WTC11 (cell line): ENCODE data around the gene SGO2. TPM values are rescaled to one million over a fixed set of nuclear protein-coding genes. Genes with fewer than 3 reads are reported as not detected.

ENCODE experiments used
- ATF1 ChIP-seq: sonication (generic); formaldehyde crosslinking; IDR thresholded peaks from 2 replicates; pipeline ENCODE4 v1.8.1; 2023; ENCODE audit warnings: mild to moderate bottlenecking, moderate library complexity, missing genetic modification reagents
- CBFB ChIP-seq: sonication (generic); formaldehyde crosslinking; IDR thresholded peaks from 2 replicates; pipeline ENCODE4 v1.8.1; 2022; ENCODE audit warnings: mild to moderate bottlenecking, low read depth, missing genetic modification reagents
- CREM ChIP-seq: sonication (generic); formaldehyde crosslinking; IDR thresholded peaks from 2 replicates; pipeline ENCODE4 v1.8.1; 2022; ENCODE audit warnings: mild to moderate bottlenecking, missing genetic modification reagents, moderate library complexity
- ELF4 ChIP-seq: sonication (generic); formaldehyde crosslinking; IDR thresholded peaks from 2 replicates; pipeline ENCODE4 v1.8.1; 2022; ENCODE audit warnings: low read depth, mild to moderate bottlenecking, moderate library complexity, missing genetic modification reagents
- ETV6 ChIP-seq: sonication (generic); formaldehyde crosslinking; IDR thresholded peaks from 2 replicates; pipeline ENCODE4 v1.8.1; 2022; ENCODE audit warnings: mild to moderate bottlenecking, missing genetic modification reagents
- GABPB1 ChIP-seq: sonication (generic); formaldehyde crosslinking; IDR thresholded peaks from 2 replicates; pipeline ENCODE4 v1.8.1; 2023; ENCODE audit warnings: mild to moderate bottlenecking, missing genetic modification reagents
- GRHL2 ChIP-seq: fragments of 250-450 bp; sonication (Bioruptor Pico); IDR thresholded peaks from 2 replicates; pipeline ENCODE4 v1.8.0; 2022; ENCODE audit warnings: mild to moderate bottlenecking, moderate library complexity; ENCODE audit not compliant: insufficient replicate concordance, severe bottlenecking
- KAT7 ChIP-seq: sonication (generic); formaldehyde crosslinking; IDR thresholded peaks from 2 replicates; pipeline ENCODE4 v1.8.1; 2023; ENCODE audit warnings: missing genetic modification reagents, mild to moderate bottlenecking, borderline replicate concordance
- MXD4 ChIP-seq: fragments of 250-450 bp; sonication (Bioruptor Pico); IDR thresholded peaks from 2 replicates; pipeline ENCODE4 v1.8.0; 2021; ENCODE audit warnings: mild to moderate bottlenecking, moderate library complexity, borderline replicate concordance
- NFE2L1 ChIP-seq: sonication (generic); formaldehyde crosslinking; IDR thresholded peaks from 2 replicates; pipeline ENCODE4 v1.8.1; 2023; ENCODE audit warnings: missing genetic modification reagents
- NR3C1 ChIP-seq: sonication (generic); formaldehyde crosslinking; conservative IDR thresholded peaks from 2 replicates; pipeline ENCODE4 v1.8.1; 2023; ENCODE audit warnings: low read depth, mild to moderate bottlenecking, missing genetic modification reagents
- OVOL2 ChIP-seq: fragments of 250-450 bp; sonication (Bioruptor Pico); IDR thresholded peaks from 2 replicates; pipeline ENCODE4 v1.9.0; 2021; ENCODE audit warnings: mild to moderate bottlenecking, borderline replicate concordance
- SOX15 ChIP-seq: fragments of 250-450 bp; sonication (Bioruptor Pico); IDR thresholded peaks from 2 replicates; pipeline ENCODE4 v1.9.0; 2021; ENCODE audit warnings: mild to moderate bottlenecking
- ZBTB21 ChIP-seq: sonication (generic); formaldehyde crosslinking; IDR thresholded peaks from 2 replicates; pipeline ENCODE4 v1.8.1; 2023; ENCODE audit warnings: mild to moderate bottlenecking, missing genetic modification reagents, borderline replicate concordance
- ZNF121 ChIP-seq: sonication (generic); formaldehyde crosslinking; IDR thresholded peaks from 2 replicates; pipeline ENCODE4 v1.8.0; 2023; ENCODE audit warnings: missing genetic modification reagents
- ZNF232 ChIP-seq: sonication (generic); formaldehyde crosslinking; IDR thresholded peaks from 2 replicates; pipeline ENCODE4 v1.8.0; 2022; ENCODE audit warnings: mild to moderate bottlenecking, missing genetic modification reagents
- ZNF263 ChIP-seq: sonication (generic); formaldehyde crosslinking; IDR thresholded peaks from 2 replicates; pipeline ENCODE4 v1.8.1; 2022; ENCODE audit warnings: low read depth, mild to moderate bottlenecking, moderate library complexity, missing genetic modification reagents
- ZNF317 ChIP-seq: sonication (generic); formaldehyde crosslinking; IDR thresholded peaks from 2 replicates; pipeline ENCODE4 v1.8.1; 2023; ENCODE audit warnings: low read depth, mild to moderate bottlenecking, moderate library complexity, missing genetic modification reagents, borderline replicate concordance
- ZNF423 ChIP-seq: fragments of 250-450 bp; sonication (Bioruptor Pico); IDR thresholded peaks from 2 replicates; pipeline ENCODE4 v2.1.2; 2022; ENCODE audit warnings: mild to moderate bottlenecking, moderate library complexity
- total RNA-seq: library from RNA; stranded (reverse); gene quantifications from 3 replicates; pipeline ENCODE4 v1.2.3, GENCODE V29; 2021
- TF ChIP-seq, protein P1 (sequence below): sonication (generic); formaldehyde crosslinking; IDR thresholded peaks from 2 replicates; pipeline ENCODE4 v1.8.0; 2023; ENCODE audit warnings: missing genetic modification reagents, mild to moderate bottlenecking, borderline replicate concordance
- TF ChIP-seq, protein P2 (sequence below): fragments of 250-450 bp; sonication (Bioruptor Pico); conservative IDR thresholded peaks from 2 replicates; pipeline ENCODE4 v1.9.0; 2021; ENCODE audit warnings: mild to moderate bottlenecking
- TF ChIP-seq, protein P3 (sequence below): fragments of 250-450 bp; sonication (Bioruptor Pico); IDR thresholded peaks from 2 replicates; pipeline ENCODE4 v1.9.0; 2021; ENCODE audit warnings: mild to moderate bottlenecking
- TF ChIP-seq, protein P4 (sequence below): sonication (generic); formaldehyde crosslinking; IDR thresholded peaks from 2 replicates; pipeline ENCODE4 v1.8.1; 2023; ENCODE audit warnings: mild to moderate bottlenecking, missing genetic modification reagents, moderate library complexity
- TF ChIP-seq, protein P5 (sequence below): sonication (generic); formaldehyde crosslinking; IDR thresholded peaks from 2 replicates; pipeline ENCODE4 v1.8.0; 2023; ENCODE audit warnings: mild to moderate bottlenecking, missing genetic modification reagents
- TF ChIP-seq, protein P6 (sequence below): fragments of 250-450 bp; sonication (Bioruptor Pico); IDR thresholded peaks from 2 replicates; pipeline ENCODE4 v1.8.0; 2021; ENCODE audit warnings: mild to moderate bottlenecking
- TF ChIP-seq, protein P7 (sequence below): sonication (generic); formaldehyde crosslinking; IDR thresholded peaks from 2 replicates; pipeline ENCODE4 v1.8.1; 2022; ENCODE audit warnings: mild to moderate bottlenecking, moderate library complexity, missing genetic modification reagents

The SGO2 gene
- total RNA-seq, 1 experiment from 2014 or later, result 34.1 TPM

DNA sequence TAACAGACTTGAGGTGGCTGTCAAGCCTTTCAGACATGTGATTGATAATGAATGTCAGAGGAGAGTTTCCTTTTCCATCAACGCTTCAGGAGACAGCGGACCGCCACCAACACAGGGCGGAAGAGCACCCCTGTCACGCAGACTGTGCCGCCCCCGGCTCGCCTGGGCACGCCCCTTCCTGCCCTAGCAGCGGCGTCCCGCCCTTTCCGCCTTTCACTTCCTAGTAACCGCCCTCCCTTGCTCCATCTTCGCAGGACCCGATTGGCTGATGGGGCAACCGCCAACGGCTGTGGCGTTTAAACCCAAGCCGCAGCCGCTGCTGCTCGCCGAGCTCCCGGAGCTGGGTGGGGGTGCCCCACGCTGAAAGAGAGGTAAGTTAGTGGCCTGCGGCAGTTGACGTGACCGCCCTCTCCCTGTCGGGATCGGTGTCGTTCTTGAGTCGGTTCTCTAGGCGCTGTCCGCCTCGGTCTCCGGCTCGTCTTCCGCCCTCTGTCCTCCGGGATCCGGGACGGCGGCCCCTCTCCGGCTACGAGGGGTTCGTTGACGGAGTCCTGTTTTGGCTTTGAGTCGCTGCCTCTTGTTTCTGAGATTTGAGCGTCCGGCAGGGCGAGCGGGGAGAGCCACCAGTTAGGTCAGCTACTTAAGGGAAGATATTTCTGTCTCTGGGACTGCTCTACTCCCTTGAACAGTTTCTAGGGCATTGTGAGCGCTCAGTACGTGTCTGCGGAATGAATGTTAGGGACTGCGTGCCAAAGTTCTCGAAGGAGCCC is at the start of gene SGO2 (continued):
- TF ChIP-seq, protein P1, sequence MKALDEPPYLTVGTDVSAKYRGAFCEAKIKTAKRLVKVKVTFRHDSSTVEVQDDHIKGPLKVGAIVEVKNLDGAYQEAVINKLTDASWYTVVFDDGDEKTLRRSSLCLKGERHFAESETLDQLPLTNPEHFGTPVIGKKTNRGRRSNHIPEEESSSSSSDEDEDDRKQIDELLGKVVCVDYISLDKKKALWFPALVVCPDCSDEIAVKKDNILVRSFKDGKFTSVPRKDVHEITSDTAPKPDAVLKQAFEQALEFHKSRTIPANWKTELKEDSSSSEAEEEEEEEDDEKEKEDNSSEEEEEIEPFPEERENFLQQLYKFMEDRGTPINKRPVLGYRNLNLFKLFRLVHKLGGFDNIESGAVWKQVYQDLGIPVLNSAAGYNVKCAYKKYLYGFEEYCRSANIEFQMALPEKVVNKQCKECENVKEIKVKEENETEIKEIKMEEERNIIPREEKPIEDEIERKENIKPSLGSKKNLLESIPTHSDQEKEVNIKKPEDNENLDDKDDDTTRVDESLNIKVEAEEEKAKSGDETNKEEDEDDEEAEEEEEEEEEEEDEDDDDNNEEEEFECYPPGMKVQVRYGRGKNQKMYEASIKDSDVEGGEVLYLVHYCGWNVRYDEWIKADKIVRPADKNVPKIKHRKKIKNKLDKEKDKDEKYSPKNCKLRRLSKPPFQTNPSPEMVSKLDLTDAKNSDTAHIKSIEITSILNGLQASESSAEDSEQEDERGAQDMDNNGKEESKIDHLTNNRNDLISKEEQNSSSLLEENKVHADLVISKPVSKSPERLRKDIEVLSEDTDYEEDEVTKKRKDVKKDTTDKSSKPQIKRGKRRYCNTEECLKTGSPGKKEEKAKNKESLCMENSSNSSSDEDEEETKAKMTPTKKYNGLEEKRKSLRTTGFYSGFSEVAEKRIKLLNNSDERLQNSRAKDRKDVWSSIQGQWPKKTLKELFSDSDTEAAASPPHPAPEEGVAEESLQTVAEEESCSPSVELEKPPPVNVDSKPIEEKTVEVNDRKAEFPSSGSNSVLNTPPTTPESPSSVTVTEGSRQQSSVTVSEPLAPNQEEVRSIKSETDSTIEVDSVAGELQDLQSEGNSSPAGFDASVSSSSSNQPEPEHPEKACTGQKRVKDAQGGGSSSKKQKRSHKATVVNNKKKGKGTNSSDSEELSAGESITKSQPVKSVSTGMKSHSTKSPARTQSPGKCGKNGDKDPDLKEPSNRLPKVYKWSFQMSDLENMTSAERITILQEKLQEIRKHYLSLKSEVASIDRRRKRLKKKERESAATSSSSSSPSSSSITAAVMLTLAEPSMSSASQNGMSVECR (CRISPR knock-in tag), result no peak
- no peak for TF ChIP-seq MXD4 (CRISPR knock-in tag)
- no peak for TF ChIP-seq ZNF121
- TF ChIP-seq ZNF263 (CRISPR knock-in tag), result no peak
- TF ChIP-seq ATF1 (CRISPR knock-in tag), result no peak
- TF ChIP-seq GABPB1, result peak; percentile 79
- TF ChIP-seq KAT7, result no peak
- no peak for TF ChIP-seq ZNF317 (CRISPR knock-in tag)
- no peak for TF ChIP-seq ZNF423 (CRISPR knock-in tag)
- TF ChIP-seq ZNF232 (CRISPR knock-in tag), result no peak
- TF ChIP-seq SOX15, result no peak
- TF ChIP-seq, protein P2, sequence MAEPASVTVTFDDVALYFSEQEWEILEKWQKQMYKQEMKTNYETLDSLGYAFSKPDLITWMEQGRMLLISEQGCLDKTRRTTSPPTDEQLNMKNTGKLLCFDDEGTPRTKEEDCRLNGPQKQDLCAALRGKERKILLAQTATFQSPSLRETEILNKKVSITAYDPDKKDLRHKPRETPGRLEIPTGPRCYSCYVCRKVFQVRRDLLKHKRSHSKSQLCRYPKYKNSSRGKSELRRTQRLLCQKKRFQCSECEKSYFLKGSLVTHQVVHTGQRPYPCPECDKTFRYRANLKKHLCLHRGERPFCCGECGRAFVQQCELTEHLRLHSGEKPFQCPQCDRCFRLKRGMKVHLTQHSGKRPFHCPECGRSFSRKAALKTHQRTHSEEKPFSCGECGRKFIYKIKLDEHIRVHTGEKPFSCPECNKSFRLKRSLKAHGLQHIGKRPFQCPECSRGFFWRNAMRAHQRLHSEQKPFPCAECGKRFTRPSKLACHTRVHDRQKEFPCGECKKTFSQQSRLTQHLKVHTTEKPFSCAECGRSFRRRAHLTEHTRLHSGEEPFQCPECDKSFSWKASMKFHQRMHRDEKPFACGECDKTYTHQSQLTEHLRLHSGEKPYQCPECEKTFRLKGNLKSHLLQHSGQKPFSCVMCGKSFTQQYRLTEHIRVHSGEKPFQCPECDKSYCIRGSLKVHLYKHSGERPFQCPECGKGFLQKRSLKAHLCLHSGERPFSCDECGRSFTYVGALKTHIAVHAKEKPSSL (CRISPR knock-in tag), result no peak
- peak; percentile 78; the same call in 1 of the 2 replicates for TF ChIP-seq CBFB (CRISPR knock-in tag)
- peak; percentile 85; the same call in 1 of the 2 replicates for TF ChIP-seq NFE2L1 (CRISPR knock-in tag)
- TF ChIP-seq, protein P3, sequence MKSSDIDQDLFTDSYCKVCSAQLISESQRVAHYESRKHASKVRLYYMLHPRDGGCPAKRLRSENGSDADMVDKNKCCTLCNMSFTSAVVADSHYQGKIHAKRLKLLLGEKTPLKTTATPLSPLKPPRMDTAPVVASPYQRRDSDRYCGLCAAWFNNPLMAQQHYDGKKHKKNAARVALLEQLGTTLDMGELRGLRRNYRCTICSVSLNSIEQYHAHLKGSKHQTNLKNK (CRISPR knock-in tag), result no peak
- TF ChIP-seq, protein P4, sequence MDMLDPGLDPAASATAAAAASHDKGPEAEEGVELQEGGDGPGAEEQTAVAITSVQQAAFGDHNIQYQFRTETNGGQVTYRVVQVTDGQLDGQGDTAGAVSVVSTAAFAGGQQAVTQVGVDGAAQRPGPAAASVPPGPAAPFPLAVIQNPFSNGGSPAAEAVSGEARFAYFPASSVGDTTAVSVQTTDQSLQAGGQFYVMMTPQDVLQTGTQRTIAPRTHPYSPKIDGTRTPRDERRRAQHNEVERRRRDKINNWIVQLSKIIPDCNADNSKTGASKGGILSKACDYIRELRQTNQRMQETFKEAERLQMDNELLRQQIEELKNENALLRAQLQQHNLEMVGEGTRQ (CRISPR knock-in tag), result peak; percentile 34; the same call in 1 of the 2 replicates
- no peak for TF ChIP-seq ELF4 (CRISPR knock-in tag)
- TF ChIP-seq, protein P5, sequence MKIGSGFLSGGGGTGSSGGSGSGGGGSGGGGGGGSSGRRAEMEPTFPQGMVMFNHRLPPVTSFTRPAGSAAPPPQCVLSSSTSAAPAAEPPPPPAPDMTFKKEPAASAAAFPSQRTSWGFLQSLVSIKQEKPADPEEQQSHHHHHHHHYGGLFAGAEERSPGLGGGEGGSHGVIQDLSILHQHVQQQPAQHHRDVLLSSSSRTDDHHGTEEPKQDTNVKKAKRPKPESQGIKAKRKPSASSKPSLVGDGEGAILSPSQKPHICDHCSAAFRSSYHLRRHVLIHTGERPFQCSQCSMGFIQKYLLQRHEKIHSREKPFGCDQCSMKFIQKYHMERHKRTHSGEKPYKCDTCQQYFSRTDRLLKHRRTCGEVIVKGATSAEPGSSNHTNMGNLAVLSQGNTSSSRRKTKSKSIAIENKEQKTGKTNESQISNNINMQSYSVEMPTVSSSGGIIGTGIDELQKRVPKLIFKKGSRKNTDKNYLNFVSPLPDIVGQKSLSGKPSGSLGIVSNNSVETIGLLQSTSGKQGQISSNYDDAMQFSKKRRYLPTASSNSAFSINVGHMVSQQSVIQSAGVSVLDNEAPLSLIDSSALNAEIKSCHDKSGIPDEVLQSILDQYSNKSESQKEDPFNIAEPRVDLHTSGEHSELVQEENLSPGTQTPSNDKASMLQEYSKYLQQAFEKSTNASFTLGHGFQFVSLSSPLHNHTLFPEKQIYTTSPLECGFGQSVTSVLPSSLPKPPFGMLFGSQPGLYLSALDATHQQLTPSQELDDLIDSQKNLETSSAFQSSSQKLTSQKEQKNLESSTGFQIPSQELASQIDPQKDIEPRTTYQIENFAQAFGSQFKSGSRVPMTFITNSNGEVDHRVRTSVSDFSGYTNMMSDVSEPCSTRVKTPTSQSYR (CRISPR knock-in tag), result no peak
- TF ChIP-seq, protein P6, sequence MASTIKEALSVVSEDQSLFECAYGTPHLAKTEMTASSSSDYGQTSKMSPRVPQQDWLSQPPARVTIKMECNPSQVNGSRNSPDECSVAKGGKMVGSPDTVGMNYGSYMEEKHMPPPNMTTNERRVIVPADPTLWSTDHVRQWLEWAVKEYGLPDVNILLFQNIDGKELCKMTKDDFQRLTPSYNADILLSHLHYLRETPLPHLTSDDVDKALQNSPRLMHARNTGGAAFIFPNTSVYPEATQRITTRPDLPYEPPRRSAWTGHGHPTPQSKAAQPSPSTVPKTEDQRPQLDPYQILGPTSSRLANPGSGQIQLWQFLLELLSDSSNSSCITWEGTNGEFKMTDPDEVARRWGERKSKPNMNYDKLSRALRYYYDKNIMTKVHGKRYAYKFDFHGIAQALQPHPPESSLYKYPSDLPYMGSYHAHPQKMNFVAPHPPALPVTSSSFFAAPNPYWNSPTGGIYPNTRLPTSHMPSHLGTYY, result no peak
- TF ChIP-seq, protein P7, sequence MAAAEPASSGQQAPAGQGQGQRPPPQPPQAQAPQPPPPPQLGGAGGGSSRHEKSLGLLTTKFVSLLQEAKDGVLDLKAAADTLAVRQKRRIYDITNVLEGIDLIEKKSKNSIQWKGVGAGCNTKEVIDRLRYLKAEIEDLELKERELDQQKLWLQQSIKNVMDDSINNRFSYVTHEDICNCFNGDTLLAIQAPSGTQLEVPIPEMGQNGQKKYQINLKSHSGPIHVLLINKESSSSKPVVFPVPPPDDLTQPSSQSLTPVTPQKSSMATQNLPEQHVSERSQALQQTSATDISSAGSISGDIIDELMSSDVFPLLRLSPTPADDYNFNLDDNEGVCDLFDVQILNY, result peak; percentile 87
- TF ChIP-seq ETV6, result no peak
- TF ChIP-seq CREM (CRISPR knock-in tag), result 0 out of 2 replicates have a peak, but pooled peaks have one; percentile 22
- TF ChIP-seq ZBTB21 (CRISPR knock-in tag), result peak; percentile 79; the same call in 1 of the 2 replicates
- TF ChIP-seq OVOL2 (CRISPR knock-in tag), result no peak
- TF ChIP-seq NR3C1, result no peak
- TF ChIP-seq GRHL2 (CRISPR knock-in tag), result no peak
